HT-29 (cell line): ENCODE results near the gene RAX2. TPM values are rescaled to one million over a fixed set of nuclear protein-coding genes. Genes with fewer than 3 reads are reported as not detected.
"Not testable (repeated sequence)": the region's sequence is repeated elsewhere in the genome, so short reads cannot be mapped to it uniquely, and the experiment has no call there.

Experiments used
- DNase-seq: peaks from one replicate; pipeline ENCODE4 v3.0.0-alpha.2; 2015; ENCODE audit warnings: low spot score
- total RNA-seq: library from RNA; depleted of rRNA; stranded (reverse); fragments of >200 nt; shearing (Covaris generic); gene quantifications from 2 replicates; pipeline ENCODE4 v1.2.3, GENCODE V29; 2014; rRNA removed

The RAX2 gene
- not detected in 2 replicates for total RNA-seq

GRCh38 chr19:3771906-3772455 lies at the start of gene RAX2:
TSS of gene RAX2 (minus strand) at chr19:3772228. CDS start at chr19:3771742, 486 bp downstream.
- no peak for DNase-seq

GRCh38 chr19:3821156-3821555 lies 49.1 kb upstream of the RAX2 start:
- DNase-seq: peak; percentile 39

GRCh38 chr19:3819989-3820388 lies 48.0 kb upstream of the RAX2 start:
- no peak for DNase-seq

- DNase-seq: no peak
Measured at GRCh38 chr19:3818918-3819317, 46.9 kb upstream of the RAX2 start.

GRCh38 chr19:3818466-3818865 lies 46.4 kb upstream of the RAX2 start:
- no peak for DNase-seq

- no peak for DNase-seq
Measured at GRCh38 chr19:3817761-3818160, 45.7 kb upstream of the RAX2 start.

- DNase-seq: no peak
Measured at GRCh38 chr19:3816566-3817218, 44.7 kb upstream of the RAX2 start.

GRCh38 chr19:3816148-3816547 lies 44.1 kb upstream of the RAX2 start:
- not testable (repeated sequence) for DNase-seq

GRCh38 chr19:3814648-3815047 lies 42.6 kb upstream of the RAX2 start:
- DNase-seq: no peak

- DNase-seq: no peak
Measured at GRCh38 chr19:3813473-3814392, 41.7 kb upstream of the RAX2 start.

GRCh38 chr19:3810708-3811355 lies 38.8 kb upstream of the RAX2 start:
- no peak for DNase-seq

- DNase-seq: no peak
Measured at GRCh38 chr19:3809881-3810707, 38.1 kb upstream of the RAX2 start.

- DNase-seq: no peak
Measured at GRCh38 chr19:3808420-3809143, 36.6 kb upstream of the RAX2 start.

- no peak for DNase-seq
Measured at GRCh38 chr19:3807574-3808354, 35.7 kb upstream of the RAX2 start.

GRCh38 chr19:3807131-3807480 lies 35.1 kb upstream of the RAX2 start:
- DNase-seq: no peak

GRCh38 chr19:3805859-3806258 lies 33.8 kb upstream of the RAX2 start:
- no peak for DNase-seq

GRCh38 chr19:3804429-3804828 lies 32.4 kb upstream of the RAX2 start:
- no peak for DNase-seq

GRCh38 chr19:3803986-3804385 lies 32.0 kb upstream of the RAX2 start:
- no peak for DNase-seq

- DNase-seq: no peak
Measured at GRCh38 chr19:3803114-3803888, 31.3 kb upstream of the RAX2 start.
